HepG2 (cell line): ENCODE results near the gene CSRNP3. TPM values are rescaled to one million over a fixed set of nuclear protein-coding genes. Genes with fewer than 3 reads are reported as not detected.
A peak's percentile ranks its signal among the peaks of the same experiment; 100 is the strongest.

Source experiments
- ATAC-seq: fragments of 200-7000 bp; cut with Tn5 transposase; 3 replicates; pipeline ENCODE4 v1.9.1; 2020; ENCODE audit warnings: mild to moderate bottlenecking, moderate library complexity
- BruUV-seq: library from RNA; stranded (reverse); fragments of 400-500 nt; replicated peaks from 2 replicates; lab custom pipeline; 2021; lab: Mats Ljungman, UMichigan
- CTCF ChIA-PET: fragments of 300-600 bp; formaldehyde crosslinking; extraction: SDS; loops from one replicate; lab custom pipeline; 2021; ENCODE audit warnings: low total read pairs, inconsistent platforms, low intra/inter-chr PET ratio; lab: Yijun Ruan, JAX
- POLR2A ChIA-PET: fragments of 350-600 bp; sonication (Branson Sonifier 250); formaldehyde crosslinking; loops from one replicate; lab custom pipeline; 2020; ENCODE audit warnings: antibody characterized with exemption, inconsistent platforms; lab: Yijun Ruan, JAX
- DNase-seq: peaks from one replicate; pipeline ENCODE4 v3.0.0-alpha.2; 2015; ENCODE audit warnings: low spot score
- FAIRE-seq: peaks from 3 replicates; lab custom pipeline; 2011; peaks lifted over from hg19 to GRCh38; lab: Jason Lieb, UNC
- H2AFZ ChIP-seq: one replicate; pipeline ENCODE4 v1.6.1; 2011; ENCODE audit warnings: low read length, inconsistent platforms
- H3K27ac ChIP-seq: fragments of 300-600 bp; 3 replicates; pipeline ENCODE4 v1.8.0; 2011; ENCODE audit warnings: mixed run types, mild to moderate bottlenecking, mixed read lengths, low read length, inconsistent platforms; ENCODE audit not compliant: insufficient read depth; ENCODE audit errors: extremely low read length
- H3K27me3 ChIP-seq, 2 experiments: fragments of 200-600 bp in 1 of 2; 2 replicates in 1 of 2; 3 replicates in 1 of 2; pipeline versions ENCODE4 v1.6.0 to v1.8.0; 2011; ENCODE audit warnings: low read length in 2 of 2, mild to moderate bottlenecking in 2 of 2, moderate library complexity in 2 of 2, inconsistent platforms in 1 of 2; ENCODE audit not compliant: insufficient read depth in 2 of 2, control insufficient read depth in 1 of 2
- H3K36me3 ChIP-seq, 2 experiments: fragments of 200-600 bp in 1 of 2; replicated peaks in 1 of 2; 2 replicates in 1 of 2; 3 replicates in 1 of 2; pipeline versions ENCODE4 v1.5.1 to v1.8.0; 2011; ENCODE audit warnings: low read length in 2 of 2, inconsistent platforms in 1 of 2; ENCODE audit not compliant: insufficient read depth in 2 of 2, control insufficient read depth in 1 of 2
- H3K4me1 ChIP-seq: 2 replicates; pipeline ENCODE4 v1.5.1; 2012; ENCODE audit warnings: low read length, inconsistent platforms; ENCODE audit not compliant: insufficient read depth
- H3K4me2 ChIP-seq: 2 replicates; pipeline ENCODE4 v1.6.0; 2011; ENCODE audit warnings: low read depth, low read length, inconsistent platforms
- H3K4me3 ChIP-seq, 3 experiments: fragments of 200-600 bp in 1 of 3; sonication (generic), shearing (Covaris generic) in 1 of 3; replicated peaks in 1 of 3; 2 replicates each; pipeline ENCODE4 v1.5.1; 2011 to 2016; ENCODE audit warnings: low read length in 3 of 3, inconsistent platforms in 2 of 3, low read depth in 2 of 3, mild to moderate bottlenecking in 2 of 3, control low read depth in 1 of 3, mixed read lengths in 1 of 3; ENCODE audit not compliant: insufficient read depth in 1 of 3
- H3K79me2 ChIP-seq: one replicate; pipeline ENCODE4 v1.6.1; 2011; ENCODE audit warnings: low read length, inconsistent platforms; ENCODE audit not compliant: insufficient read depth
- H3K9ac ChIP-seq: 2 replicates; pipeline ENCODE4 v1.6.0; 2011; ENCODE audit warnings: mild to moderate bottlenecking, low read depth, low read length, inconsistent platforms; ENCODE audit not compliant: insufficient read depth
- H3K9me3 ChIP-seq: 2 replicates; pipeline ENCODE4 v1.5.1; 2012; ENCODE audit warnings: mild to moderate bottlenecking, low read length
- H4K20me1 ChIP-seq: 2 replicates; pipeline ENCODE4 v1.6.0; 2011; ENCODE audit warnings: inconsistent platforms, mild to moderate bottlenecking, low read length, moderate library complexity; ENCODE audit not compliant: insufficient read depth
- HOXA7 ChIP-seq: sonication (generic); formaldehyde crosslinking; IDR thresholded peaks from 2 replicates; pipeline ENCODE4 v1.8.1; 2022; ENCODE audit warnings: mild to moderate bottlenecking, missing genetic modification reagents, moderate library complexity
- MAFF ChIP-seq: IDR thresholded peaks from 2 replicates; pipeline ENCODE4 v1.6.1; 2011; ENCODE audit warnings: low read depth, low read length, improper control_type of control experiment
- MAFK ChIP-seq, 2 experiments: IDR thresholded peaks in 1 of 2; conservative IDR thresholded peaks in 1 of 2; 2 replicates each; pipeline ENCODE4 v1.6.1; 2011; ENCODE audit warnings: improper control_type of control experiment in 2 of 2, low read length in 2 of 2
- MNT ChIP-seq: fragments of 450-650 bp; IDR thresholded peaks from 2 replicates; pipeline ENCODE4 v1.6.1; 2016
- SETDB1 ChIP-seq: sonication (generic); formaldehyde crosslinking; IDR thresholded peaks from 2 replicates; pipeline ENCODE4 v1.5.1; 2020; ENCODE audit warnings: missing genetic modification reagents, mild to moderate bottlenecking, borderline replicate concordance
- SOX5 ChIP-seq: IDR thresholded peaks from 2 replicates; pipeline ENCODE4 v1.6.1; 2016; ENCODE audit warnings: borderline replicate concordance
- TCF7L2 ChIP-seq: IDR thresholded peaks from 2 replicates; pipeline ENCODE4 v1.6.1; 2011; ENCODE audit warnings: mild to moderate bottlenecking, low read depth, low read length, moderate library complexity
- ZNF713 ChIP-seq: sonication (generic); formaldehyde crosslinking; IDR thresholded peaks from 2 replicates; pipeline ENCODE4 v1.4.0; 2020; ENCODE audit warnings: mild to moderate bottlenecking, missing genetic modification reagents
- WGBS: methylation state at CpG from one replicate; pipeline ENCODE4 v1.1.6; 2017; ENCODE audit warnings: low lambda C conversion rate; 5-methylcytosine and 5-hydroxymethylcytosine counted together
- in situ Hi-C: cut with HindIII; loops from 2 replicates; pipeline ENCODE4 v1.10.0; 2017; ENCODE audit warnings: low pct_unique_long_range_greater_than_20kb; ENCODE audit not compliant: extremely low pct_ligation_motif_present
- intact Hi-C: fragments of 100-400 bp; cut with micrococcal nuclease; formaldehyde crosslinking; loops from one replicate; pipeline ENCODE4 v1.10.0; 2022; ENCODE audit not compliant: unreplicated experiment
- polyA plus RNA-seq, 8 experiments: library from polyadenylated mRNA; depleted of rRNA in 3 of 8; stranded (reverse) in 7 of 8; unstranded in 1 of 8; fragments of >200 nt; fragmentation: Illumina TruSeq in 4 of 8; extraction: Trizol in 4 of 8; gene quantifications; 2 replicates each; pipeline versions ENCODE4 v1.2.1 to v1.2.3, GENCODE V29; 2011 to 2016; ENCODE audit warnings: low read depth in 4 of 8, missing spikeins in 1 of 8, mixed read lengths in 1 of 8; ENCODE audit not compliant: insufficient read depth in 1 of 8
- total RNA-seq, 5 experiments: library from RNA; depleted of rRNA; stranded (reverse); fragments of >200 nt; fragmentation: Illumina TruSeq; extraction: Trizol; gene quantifications; 2 replicates each; pipeline ENCODE4 v1.2.3, GENCODE V29; 2016; ENCODE audit warnings: low read depth in 1 of 5

The CSRNP3 gene
- total and polyA plus RNA-seq, 2 of the 13 experiments (the other 11 are each of a cell fraction or from before 2014, with no cell fraction given) = not detected

GRCh38 chr2:165462443-165462842, 7.1 kb upstream of the CSRNP3 start:
- no peak for FAIRE-seq
- BruUV-seq = no TSS peak
- intact Hi-C loops = no loop called here

GRCh38 chr2:165466386-165466785, 3.1 kb upstream of the CSRNP3 start:
- H3K4me1 ChIP-seq = no peaks in the 10 kb centered on the region
- intact Hi-C loops = no loop called here
- H3K9me3 ChIP-seq = no peaks in the 10 kb centered on the region
- DNase-seq = no peak
- H3K4me3 ChIP-seq = no peak overlapping the region
- H3K27me3 ChIP-seq = no peaks in the 10 kb centered on the region
- H3K9ac ChIP-seq = no peak overlapping the region
- WGBS = 20% methylated on average over 2 of the region's 2 CpGs
- POLR2A ChIA-PET = no interaction called here
- no peak for ATAC-seq
- H2AFZ ChIP-seq = no peak overlapping the region
- H4K20me1 ChIP-seq = no peaks in the 10 kb centered on the region
- TF ChIP-seq MAFF (peak; percentile 58), HOXA7 (CRISPR knock-in tag) (no peak), TCF7L2 (no peak), SETDB1 (CRISPR knock-in tag) (no peak), MAFK (conservative IDR thresholded peaks at IDR 0.05 in 1 of 2, IDR thresholded peaks at IDR 0.05 in 1 of 2; ENCODE audit: low read length in 2 of 2) (peak; percentile 58 to 82; a peak in 3 of 4 replicates), ZNF713 (no peak)
- TF ChIP-seq, all 625 proteins: peak for 2
- no TSS peak for BruUV-seq
- no peak for FAIRE-seq
- Histone ChIP-seq H3K36me3 (no peaks in the 10 kb centered on the region), H3K79me2 (no peaks in the 10 kb centered on the region), H3K27ac (no peak overlapping the region), H3K4me2 (no peak overlapping the region)
- CTCF ChIA-PET = no interaction called here
- in situ Hi-C loops = no loop called here

More at GRCh38 chr2:165462443-165462842, 7.1 kb upstream of the CSRNP3 start:
- in situ Hi-C loops = no loop called here
- ChIA-PET POLR2A (no interaction called here), CTCF (no interaction called here)
- H3K4me1 ChIP-seq = no peaks in the 10 kb centered on the region
- no peak overlapping the region for H3K9ac ChIP-seq
- WGBS = 21% methylated on average over 3 of the region's 3 CpGs
- no peak overlapping the region for H2AFZ ChIP-seq
- H4K20me1 ChIP-seq = no peaks in the 10 kb centered on the region
- H3K27ac ChIP-seq = no peak overlapping the region
- H3K36me3 ChIP-seq = no peaks in the 10 kb centered on the region
- H3K4me2 ChIP-seq = no peak overlapping the region
- DNase-seq (no peak), ATAC-seq (no peak)
- H3K4me3 ChIP-seq = no peak overlapping the region
- no peaks in the 10 kb centered on the region for H3K9me3 ChIP-seq
- H3K27me3 ChIP-seq = no peaks in the 10 kb centered on the region
- no peaks in the 10 kb centered on the region for H3K79me2 ChIP-seq
- TF ChIP-seq MNT (peak; percentile 58), SOX5 (CRISPR knock-in tag) (no peak)
